CD4-positive, alpha-beta T cell (primary cell): Measurements from ENCODE around the gene NR5A2. TPM values are rescaled to one million over a fixed set of nuclear protein-coding genes. Genes with fewer than 3 reads are reported as not detected.

Experiments
- ATAC-seq: fragments of 200-7000 bp; cut with Tn5 transposase; one replicate; pipeline ENCODE4 v1.10.0; 2022; ENCODE audit warnings: mild to moderate bottlenecking; ENCODE audit not compliant: poor library complexity
- CTCF ChIA-PET: fragments of 350-600 bp; sonication (Branson Sonifier 250); formaldehyde crosslinking; loops from one replicate; lab custom pipeline; 2021; ENCODE audit warnings: antibody characterized with exemption, inconsistent platforms; lab: Charles Lee
- POLR2A ChIA-PET: fragments of 350-600 bp; sonication (Branson Sonifier 250); formaldehyde crosslinking; loops from one replicate; lab custom pipeline; 2021; ENCODE audit warnings: antibody characterized with exemption, inconsistent platforms; lab: Charles Lee
- DNase-seq, 14 experiments: peaks; one replicate each; pipeline ENCODE4 v3.0.0-alpha.2; 2013 to 2020; ENCODE audit warnings: mixed read lengths in 2 of 14
- H3K27ac ChIP-seq, 2 donors: one replicate each; pipeline versions ENCODE4 v1.5.1 to v1.7.0; 2013; ENCODE audit warnings: low read length in 2 of 2, low read depth in 1 of 2, mild to moderate bottlenecking in 1 of 2
- H3K27me3 ChIP-seq, 2 experiments: 1 replicate in 1 of 2; 2 replicates in 1 of 2; pipeline versions ENCODE4 v1.6.1 to v1.7.0; 2013; ENCODE audit warnings: low read length in 2 of 2, control low read depth in 1 of 2, mild to moderate bottlenecking in 1 of 2, moderate library complexity in 1 of 2; ENCODE audit not compliant: insufficient read depth in 2 of 2, control insufficient read depth in 1 of 2
- H3K36me3 ChIP-seq: one replicate; pipeline ENCODE4 v1.6.1; 2013; ENCODE audit warnings: low read length, control low read depth; ENCODE audit not compliant: insufficient read depth
- H3K4me1 ChIP-seq: one replicate; pipeline ENCODE4 v1.6.1; 2013; ENCODE audit warnings: low read length, control low read depth; ENCODE audit not compliant: insufficient read depth
- H3K4me3 ChIP-seq: one replicate; pipeline ENCODE4 v1.5.1; 2013; ENCODE audit warnings: mild to moderate bottlenecking, low read length, moderate library complexity
- H3K9me3 ChIP-seq, 2 experiments: 1 replicate in 1 of 2; 2 replicates in 1 of 2; pipeline versions ENCODE4 v1.6.1 to v1.7.0; 2013; ENCODE audit warnings: low read length in 2 of 2, mild to moderate bottlenecking in 2 of 2, control low read depth in 1 of 2, moderate library complexity in 1 of 2; ENCODE audit not compliant: control insufficient read depth in 1 of 2, insufficient read depth in 1 of 2
- H3K27ac Mint-ChIP-seq: one replicate; pipeline ENCODE4 v1.8.0; 2020; ENCODE audit warnings: mixed read lengths
- H3K27me3 Mint-ChIP-seq: one replicate; pipeline ENCODE4 v1.8.0; 2021; ENCODE audit warnings: mixed read lengths
- H3K36me3 Mint-ChIP-seq: one replicate; pipeline ENCODE4 v1.8.0; 2021; ENCODE audit warnings: low read depth, mixed read lengths
- H3K4me1 Mint-ChIP-seq: one replicate; pipeline ENCODE4 v1.8.0; 2021; ENCODE audit warnings: low read depth, mixed read lengths
- H3K4me3 Mint-ChIP-seq: one replicate; pipeline ENCODE4 v1.8.0; 2020; ENCODE audit warnings: mild to moderate bottlenecking, mixed read lengths
- H3K9me3 Mint-ChIP-seq: one replicate; pipeline ENCODE4 v1.8.0; 2020; ENCODE audit warnings: mixed read lengths
- CTCF ChIP-seq: fragments of 200-600 bp; IDR thresholded peaks from one replicate; pipeline ENCODE4 v1.8.0; 2022; ENCODE audit warnings: antibody characterized with exemption, mild to moderate bottlenecking
- intact Hi-C, 2 experiments: fragments of 100-400 bp; cut with DNase I in 1 of 2; cut with micrococcal nuclease in 1 of 2; formaldehyde crosslinking; loops; one replicate each; pipeline versions ENCODE4 v1.15.1 to v1.9.0; 2023 to 2025; cut with DNase I, micrococcal nuclease
- total RNA-seq, 174 experiments: library from RNA in 2 of 174; stranded (reverse) in 2 of 174; gene quantifications; one replicate each; pipeline ENCODE4 v1.2.3 and lab custom pipeline; 2021 to 2026

The NR5A2 gene
- total RNA-seq, 2 experiments from 2014 or later = not detected

GRCh38 chr1:200036619-200037270 is 9.2 kb downstream of the NR5A2 start:
- Mint-ChIP-seq H3K4me3 (no peak overlapping the region), H3K27me3 (peaks cover 24% of the 10 kb centered on the region), H3K9me3 (no peaks in the 10 kb centered on the region), H3K36me3 (no peaks in the 10 kb centered on the region), H3K27ac (no peak overlapping the region), H3K4me1 (peaks cover 38% of the 10 kb centered on the region)
- H3K4me1 ChIP-seq = peaks cover 46% of the 10 kb centered on the region
- no peak for TF ChIP-seq CTCF
- ChIA-PET POLR2A (no interaction called here), CTCF (no interaction called here)
- intact Hi-C loops = no loop called here
- H3K36me3 ChIP-seq = no peaks in the 10 kb centered on the region
- H3K4me3 ChIP-seq = no peak overlapping the region
- no peak overlapping the region for H3K27ac ChIP-seq
- peaks cover 0 to 46% of the 10 kb centered on the region in 2 experiments for H3K9me3 ChIP-seq
- no peak for DNase-seq
- peaks cover 80 to 91% of the 10 kb centered on the region in 2 experiments for H3K27me3 ChIP-seq
- ATAC-seq = no peak

GRCh38 chr1:200037501-200037900 is 10.0 kb downstream of the NR5A2 start:
- Mint-ChIP-seq H3K27me3 (peaks cover 31% of the 10 kb centered on the region), H3K4me1 (peaks cover 43% of the 10 kb centered on the region), H3K27ac (no peak overlapping the region), H3K36me3 (no peaks in the 10 kb centered on the region), H3K9me3 (no peaks in the 10 kb centered on the region), H3K4me3 (peak overlapping the region; percentile 21)
- DNase-seq (no peak), ATAC-seq (no peak)
- H3K36me3 ChIP-seq = no peaks in the 10 kb centered on the region
- H3K27me3 ChIP-seq = peaks cover 87 to 91% of the 10 kb centered on the region in 2 experiments
- POLR2A ChIA-PET = no interaction called here
- no peak overlapping the region for H3K27ac ChIP-seq
- no peak for TF ChIP-seq CTCF
- peaks cover 0 to 52% of the 10 kb centered on the region in 2 experiments for H3K9me3 ChIP-seq
- CTCF ChIA-PET = no interaction called here
- peaks cover 54% of the 10 kb centered on the region for H3K4me1 ChIP-seq
- no peak overlapping the region for H3K4me3 ChIP-seq
- intact Hi-C loops = no loop called here

- Histone ChIP-seq H3K27me3 (peaks cover 86 to 91% of the 10 kb centered on the region in 2 experiments), H3K36me3 (no peaks in the 10 kb centered on the region), H3K4me1 (peaks cover 57% of the 10 kb centered on the region), H3K27ac (no peak overlapping the region), H3K9me3 (peaks cover 0 to 55% of the 10 kb centered on the region in 2 experiments), H3K4me3 (no peak overlapping the region)
- intact Hi-C loops = no loop called here
- Mint-ChIP-seq H3K36me3 (no peaks in the 10 kb centered on the region), H3K27me3 (peaks cover 35% of the 10 kb centered on the region), H3K4me3 (peak overlapping the region; percentile 9), H3K9me3 (no peaks in the 10 kb centered on the region), H3K27ac (no peak overlapping the region), H3K4me1 (peaks cover 47% of the 10 kb centered on the region)
- TF ChIP-seq CTCF = no peak
- no peak for DNase-seq
- POLR2A ChIA-PET = no interaction called here
- ATAC-seq = no peak
- CTCF ChIA-PET = no interaction called here
These were observed 10.4 kb downstream of the NR5A2 start for GRCh38 chr1:200037904-200038303.
